Trophoblast cell (in vitro differentiated cells and primary cell): ENCODE measurements around the gene TMEM17.

Experiments
- DNase-seq, 2 donors: peaks; one replicate each; pipeline ENCODE4 v3.0.0-alpha.2; 2016
- H2AFZ ChIP-seq: 2 replicates; pipeline ENCODE4 v1.6.1; 2013; ENCODE audit warnings: low read length, moderate library complexity, mild to moderate bottlenecking; ENCODE audit not compliant: insufficient read depth, poor library complexity
- H2AK5ac ChIP-seq: 2 replicates; pipeline ENCODE4 v1.6.1; 2013; ENCODE audit warnings: mild to moderate bottlenecking, low read length
- H2BK120ac ChIP-seq: 2 replicates; pipeline ENCODE4 v1.6.1; 2013; ENCODE audit warnings: low read length, mild to moderate bottlenecking, moderate library complexity; ENCODE audit not compliant: insufficient read depth, poor library complexity
- H2BK12ac ChIP-seq: 2 replicates; pipeline ENCODE4 v1.6.1; 2013; ENCODE audit warnings: mild to moderate bottlenecking, low read length, moderate library complexity
- H2BK5ac ChIP-seq: 2 replicates; pipeline ENCODE4 v1.6.1; 2013; ENCODE audit warnings: low read length, low read depth, moderate library complexity, mild to moderate bottlenecking; ENCODE audit not compliant: poor library complexity
- H3K14ac ChIP-seq: 2 replicates; pipeline ENCODE4 v1.6.1; 2013; ENCODE audit warnings: mild to moderate bottlenecking, low read length
- H3K18ac ChIP-seq: 2 replicates; pipeline ENCODE4 v1.6.1; 2013; ENCODE audit warnings: mild to moderate bottlenecking, low read length
- H3K23ac ChIP-seq: 2 replicates; pipeline ENCODE4 v1.6.1; 2013; ENCODE audit warnings: low read length
- H3K27ac ChIP-seq: 2 replicates; pipeline ENCODE4 v1.5.1; 2013; ENCODE audit warnings: low read depth, mild to moderate bottlenecking, inconsistent platforms, low read length, moderate library complexity
- H3K27me3 ChIP-seq: 2 replicates; pipeline ENCODE4 v1.6.1; 2013; ENCODE audit warnings: inconsistent platforms, mild to moderate bottlenecking, low read length, moderate library complexity; ENCODE audit not compliant: insufficient read depth
- H3K36me3 ChIP-seq, 2 experiments: 1 replicate in 1 of 2; 2 replicates in 1 of 2; pipeline ENCODE4 v1.6.1; 2013; ENCODE audit warnings: low read length in 2 of 2, mild to moderate bottlenecking in 2 of 2, moderate library complexity in 1 of 2; ENCODE audit not compliant: insufficient read depth in 2 of 2, control insufficient read depth in 1 of 2
- H3K4ac ChIP-seq: 2 replicates; pipeline ENCODE4 v1.6.1; 2013; ENCODE audit warnings: low read depth, mild to moderate bottlenecking, low read length, moderate library complexity
- H3K4me1 ChIP-seq, 2 experiments: 1 replicate in 1 of 2; 2 replicates in 1 of 2; pipeline ENCODE4 v1.6.1; 2013; ENCODE audit warnings: low read length in 2 of 2, mild to moderate bottlenecking in 2 of 2, moderate library complexity in 1 of 2; ENCODE audit not compliant: insufficient read depth in 2 of 2, control insufficient read depth in 1 of 2
- H3K4me2 ChIP-seq: 2 replicates; pipeline ENCODE4 v1.6.1; 2013; ENCODE audit warnings: inconsistent platforms, mild to moderate bottlenecking, low read length, moderate library complexity
- H3K4me3 ChIP-seq: 2 replicates; pipeline ENCODE4 v1.5.1; 2013; ENCODE audit warnings: mild to moderate bottlenecking, low read depth, low read length, inconsistent platforms
- H3K79me1 ChIP-seq: one replicate; pipeline ENCODE4 v1.6.1; 2013; ENCODE audit warnings: low read length
- H3K79me2 ChIP-seq: 2 replicates; pipeline ENCODE4 v1.6.1; 2013; ENCODE audit warnings: low read length, mild to moderate bottlenecking; ENCODE audit not compliant: control insufficient read depth, insufficient read depth, poor library complexity
- H3K9ac ChIP-seq: 2 replicates; pipeline ENCODE4 v1.6.1; 2013; ENCODE audit warnings: mild to moderate bottlenecking, low read length
- H3K9me3 ChIP-seq: 2 replicates; pipeline ENCODE4 v1.6.1; 2013; ENCODE audit warnings: low read depth, mild to moderate bottlenecking, control low read depth, inconsistent platforms, low read length; ENCODE audit not compliant: insufficient read depth
- H4K12ac ChIP-seq: 2 replicates; pipeline ENCODE4 v1.6.1; 2013; ENCODE audit warnings: low read depth, mild to moderate bottlenecking, low read length, moderate library complexity
- H4K8ac ChIP-seq: 2 replicates; pipeline ENCODE4 v1.6.1; 2013; ENCODE audit warnings: low read depth, mild to moderate bottlenecking, low read length, moderate library complexity
- H4K91ac ChIP-seq: one replicate; pipeline ENCODE4 v1.6.1; 2013; ENCODE audit warnings: low read depth, mild to moderate bottlenecking, low read length, moderate library complexity
- WGBS: extraction: QIAGEN DNeasy Blood & Tissue Kit; methylation state at CpG from one replicate; pipeline ENCODE4 v1.1.7; 2013; ENCODE audit warnings: missing lambda C conversion rate; ENCODE audit not compliant: insufficient read length, insufficient coverage; ENCODE audit errors: extremely low coverage; 5-methylcytosine and 5-hydroxymethylcytosine counted together

The TMEM17 gene

DNA sequence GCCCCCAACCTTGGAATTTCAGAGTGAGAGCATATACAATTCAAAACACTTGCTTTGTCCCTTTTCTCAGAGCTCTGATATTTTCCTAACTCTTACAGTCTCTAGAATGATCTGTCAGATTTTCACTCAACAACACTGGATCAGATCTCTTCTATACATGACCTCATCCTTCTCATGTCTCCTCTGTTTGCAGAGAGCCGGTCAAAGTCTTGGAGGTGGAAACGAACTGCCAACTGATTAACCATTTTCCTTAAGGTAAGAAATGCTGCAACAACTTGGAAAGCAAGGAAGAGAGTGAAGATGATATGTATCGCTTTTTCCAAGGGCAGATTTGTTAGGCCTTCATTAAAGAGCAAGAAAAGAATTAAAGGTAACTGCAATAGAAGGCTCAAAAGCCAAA lies 4.9 kb downstream of the TMEM17 start:
- no peak overlapping the region for H2BK12ac ChIP-seq
- no peak overlapping the region for H3K14ac ChIP-seq
- H3K23ac ChIP-seq: no peak overlapping the region
- H3K27me3 ChIP-seq: no peaks in the 10 kb centered on the region
- no peak overlapping the region for H3K4me3 ChIP-seq
- H2AK5ac ChIP-seq: no peak overlapping the region
- H4K91ac ChIP-seq: no peak overlapping the region
- H3K36me3 ChIP-seq: no peaks in the 10 kb centered on the region
- no peak for DNase-seq
- WGBS: no CpG with 5 or more reads among the region's 3 CpGs
- H2AFZ ChIP-seq: no peak overlapping the region
- H3K4me1 ChIP-seq: peaks cover 0 to 2% of the 10 kb centered on the region in 2 experiments
- no peaks in the 10 kb centered on the region for H3K9me3 ChIP-seq
- no peak overlapping the region for H2BK120ac ChIP-seq
- no peak overlapping the region for H4K12ac ChIP-seq
- no peak overlapping the region for H3K18ac ChIP-seq
- H2BK5ac ChIP-seq: no peak overlapping the region
- no peak overlapping the region for H3K27ac ChIP-seq
- peaks cover 7% of the 10 kb centered on the region for H3K79me1 ChIP-seq
- no peak overlapping the region for H3K9ac ChIP-seq
- no peak overlapping the region for H3K4me2 ChIP-seq
- H3K4ac ChIP-seq: no peak overlapping the region
- no peak overlapping the region for H4K8ac ChIP-seq
- H3K79me2 ChIP-seq: peaks cover 6% of the 10 kb centered on the region

DNA sequence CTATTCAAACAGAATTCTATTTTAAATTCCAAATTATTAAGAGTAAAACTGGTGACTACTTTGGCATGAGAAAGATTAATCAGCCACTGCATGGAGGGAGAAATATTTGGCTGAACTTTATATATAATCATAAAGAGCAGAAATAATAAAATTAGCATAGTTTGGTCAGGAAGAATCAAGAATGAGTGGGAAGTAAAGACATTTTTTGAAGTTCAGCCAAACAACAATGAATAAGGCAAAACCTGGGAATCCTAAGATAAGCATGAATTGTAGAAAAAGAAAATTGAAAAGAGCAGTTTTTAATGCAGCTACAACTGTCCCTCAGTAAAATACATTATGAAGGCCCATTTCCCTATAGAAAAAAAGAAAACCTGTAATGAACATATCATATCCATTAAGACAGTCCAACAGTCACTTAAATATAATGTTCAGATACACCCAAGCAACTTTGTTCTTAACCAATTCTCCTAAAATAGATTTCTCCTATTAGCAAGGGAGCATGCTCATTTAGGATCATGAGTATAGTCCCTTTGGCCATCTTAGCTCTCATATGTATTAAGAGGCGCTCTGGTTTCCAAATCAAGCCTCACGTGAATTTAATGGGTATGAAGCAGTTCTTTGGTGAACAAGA lies 6.5 kb downstream of the TMEM17 start:
- Histone ChIP-seq H2BK120ac (no peak overlapping the region), H4K91ac (no peak overlapping the region), H3K18ac (no peak overlapping the region), H3K27me3 (no peaks in the 10 kb centered on the region), H4K12ac (no peak overlapping the region), H3K4me2 (no peak overlapping the region), H3K23ac (no peak overlapping the region), H3K79me1 (no peaks in the 10 kb centered on the region), H3K9ac (no peak overlapping the region), H3K14ac (no peak overlapping the region), H2AFZ (no peak overlapping the region), H2BK5ac (no peak overlapping the region), H3K4me3 (no peak overlapping the region), H4K8ac (no peak overlapping the region), H3K4ac (no peak overlapping the region), H3K9me3 (no peaks in the 10 kb centered on the region), H3K79me2 (no peaks in the 10 kb centered on the region), H2AK5ac (no peak overlapping the region), H3K36me3 (no peaks in the 10 kb centered on the region), H3K27ac (no peak overlapping the region), H3K4me1 (no peaks in the 10 kb centered on the region), H2BK12ac (no peak overlapping the region)
- no peak for DNase-seq
- no CpG with 5 or more reads among the region's 2 CpGs for WGBS

DNA sequence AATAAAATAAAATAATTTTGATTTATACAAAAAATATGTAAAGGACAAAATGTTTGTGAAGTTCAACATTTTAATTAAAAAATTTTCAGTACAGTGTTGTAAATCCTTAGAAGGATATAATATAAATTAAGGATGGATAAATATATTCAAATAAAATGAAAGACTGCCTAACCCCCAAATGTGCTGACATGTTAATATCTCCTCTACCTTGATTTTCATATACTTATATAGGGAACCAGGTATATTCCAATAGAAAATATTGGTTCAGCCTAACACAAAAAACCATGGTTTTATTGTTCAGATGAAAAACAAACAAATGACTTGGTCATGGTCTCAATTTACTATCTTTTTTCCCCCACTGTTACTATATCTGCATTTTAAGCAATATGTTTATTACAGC lies 7.3 kb downstream of the TMEM17 start:
- H3K4me1 ChIP-seq: no peaks in the 10 kb centered on the region
- no peak for DNase-seq
- no peak overlapping the region for H3K9ac ChIP-seq
- H3K23ac ChIP-seq: no peak overlapping the region
- no peaks in the 10 kb centered on the region for H3K9me3 ChIP-seq
- H3K79me1 ChIP-seq: no peaks in the 10 kb centered on the region
- H4K12ac ChIP-seq: no peak overlapping the region
- H2BK12ac ChIP-seq: no peak overlapping the region
- H3K4ac ChIP-seq: no peak overlapping the region
- no peak overlapping the region for H4K91ac ChIP-seq
- no peak overlapping the region for H3K4me3 ChIP-seq
- no peak overlapping the region for H4K8ac ChIP-seq
- H3K27me3 ChIP-seq: no peaks in the 10 kb centered on the region
- H3K79me2 ChIP-seq: no peaks in the 10 kb centered on the region
- no peak overlapping the region for H3K4me2 ChIP-seq
- H2BK120ac ChIP-seq: no peak overlapping the region
- no peak overlapping the region for H3K27ac ChIP-seq
- no peaks in the 10 kb centered on the region for H3K36me3 ChIP-seq
- no peak overlapping the region for H2AFZ ChIP-seq
- H3K14ac ChIP-seq: no peak overlapping the region
- H3K18ac ChIP-seq: no peak overlapping the region
- no peak overlapping the region for H2AK5ac ChIP-seq
- H2BK5ac ChIP-seq: no peak overlapping the region

DNA sequence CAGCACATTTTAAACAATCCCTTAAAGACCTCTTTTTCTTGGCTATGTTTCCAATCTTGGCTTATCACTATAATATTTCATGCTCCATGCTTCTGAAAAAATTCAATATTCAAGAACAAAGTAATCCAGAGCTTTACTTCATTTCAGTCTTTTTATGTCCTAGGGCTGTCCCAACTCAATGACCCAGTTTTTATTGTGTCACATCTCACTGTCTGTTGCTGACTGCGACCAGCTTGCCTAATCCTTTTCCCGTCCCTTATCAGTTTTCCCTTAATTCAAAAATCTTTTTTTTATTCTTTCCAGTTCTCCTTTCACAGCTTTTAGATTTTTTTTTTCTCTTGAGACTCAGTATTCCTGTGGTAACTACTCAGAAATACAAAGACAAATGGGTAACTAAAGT lies 10.2 kb downstream of the TMEM17 start:
- no peak for DNase-seq
- Histone ChIP-seq H4K8ac (no peak overlapping the region), H3K79me1 (no peaks in the 10 kb centered on the region), H3K36me3 (no peaks in the 10 kb centered on the region), H3K18ac (no peak overlapping the region), H2BK5ac (no peak overlapping the region), H3K79me2 (no peaks in the 10 kb centered on the region), H2AFZ (no peak overlapping the region), H3K4me1 (no peaks in the 10 kb centered on the region), H3K27me3 (no peaks in the 10 kb centered on the region), H3K27ac (no peak overlapping the region), H2BK120ac (no peak overlapping the region), H4K12ac (no peak overlapping the region), H2AK5ac (no peak overlapping the region), H3K4me3 (no peak overlapping the region), H3K4me2 (no peak overlapping the region), H4K91ac (no peak overlapping the region), H2BK12ac (no peak overlapping the region), H3K23ac (no peak overlapping the region), H3K14ac (no peak overlapping the region), H3K4ac (no peak overlapping the region), H3K9ac (no peak overlapping the region), H3K9me3 (peaks cover 3% of the 10 kb centered on the region)
- WGBS: 100% methylated on average over 1 of the region's 2 CpGs
